SK-N-SH (cell line): ENCODE measurements around the gene ASIC1. TPM values are rescaled to one million over a fixed set of nuclear protein-coding genes. Genes with fewer than 3 reads are reported as not detected.
A peak's percentile ranks its signal among the peaks of the same experiment; 100 is the strongest.

Experiments used
- CTCF ChIA-PET: fragments of 300-600, 350-600 bp; formaldehyde crosslinking; extraction: SDS; loops from one replicate; lab custom pipeline; 2021; lab: Yijun Ruan, JAX
- POLR2A ChIA-PET: fragments of 350-600 bp; sonication (Branson Sonifier 250); formaldehyde crosslinking; extraction: SDS; loops from one replicate; lab custom pipeline; 2020; ENCODE audit warnings: antibody characterized with exemption, inconsistent platforms; lab: Yijun Ruan, JAX
- DNase-seq: peaks from one replicate; pipeline ENCODE4 v3.0.0; 2012
- H2AFZ ChIP-seq: fragments of 200-600 bp; sonication (generic); 2 replicates; pipeline ENCODE4 v1.8.1; 2016; ENCODE audit warnings: antibody characterized with exemption, mild to moderate bottlenecking, low read depth
- H3F3A ChIP-seq: fragments of 200-600 bp; sonication (generic); replicated peaks from 2 replicates; pipeline ENCODE3; 2016; ENCODE audit warnings: antibody characterized with exemption, mild to moderate bottlenecking; ENCODE audit not compliant: insufficient read depth
- H3K27ac ChIP-seq, 2 experiments: fragments of 200-500 bp in 1 of 2; fragments of 200-600 bp in 1 of 2; sonication (Bioruptor generic) in 1 of 2; sonication (generic), shearing (Covaris generic) in 1 of 2; 2 replicates each; pipeline versions ENCODE4 v1.5.1 to v1.6.1; 2014 to 2016; ENCODE audit warnings: low read depth in 2 of 2, inconsistent platforms in 1 of 2, low read length in 1 of 2, mild to moderate bottlenecking in 1 of 2, mixed read lengths in 1 of 2
- H3K27me3 ChIP-seq: fragments of 200-600 bp; sonication (generic), shearing (Covaris generic); 2 replicates; pipeline ENCODE4 v1.6.1; 2016; ENCODE audit warnings: mixed run types; ENCODE audit not compliant: insufficient read depth
- H3K36me3 ChIP-seq, 2 experiments: fragments of 200-500 bp in 1 of 2; fragments of 200-600 bp in 1 of 2; sonication (Bioruptor generic) in 1 of 2; sonication (generic) in 1 of 2; replicated peaks in 1 of 2; 2 replicates each; pipeline versions ENCODE3 to v1.5.1; 2014 to 2016; ENCODE audit warnings: low read length in 1 of 2, mild to moderate bottlenecking in 1 of 2; ENCODE audit not compliant: insufficient read depth in 2 of 2, control insufficient read depth in 1 of 2
- H3K4me1 ChIP-seq, 2 experiments: fragments of 200-500 bp in 1 of 2; fragments of 200-600 bp in 1 of 2; sonication (Bioruptor generic) in 1 of 2; sonication (generic), shearing (Covaris generic) in 1 of 2; 2 replicates each; pipeline versions ENCODE4 v1.5.1 to v1.6.1; 2014 to 2016; ENCODE audit warnings: low read depth in 1 of 2, low read length in 1 of 2, mixed run types in 1 of 2; ENCODE audit not compliant: insufficient read depth in 2 of 2, control insufficient read depth in 1 of 2
- H3K4me2 ChIP-seq: fragments of 200-600 bp; sonication (generic), shearing (Covaris generic); 2 replicates; pipeline ENCODE4 v1.6.1; 2017; ENCODE audit warnings: mixed run types
- H3K4me3 ChIP-seq, 2 experiments: fragments of 200-500 bp in 1 of 2; fragments of 200-600 bp in 1 of 2; sonication (Bioruptor generic) in 1 of 2; sonication (generic), shearing (Covaris generic) in 1 of 2; 2 replicates each; pipeline versions ENCODE4 v1.5.1 to v1.8.1; 2014 to 2016; ENCODE audit warnings: low read depth in 2 of 2, inconsistent platforms in 1 of 2, low read length in 1 of 2, mild to moderate bottlenecking in 1 of 2, mixed read lengths in 1 of 2, moderate library complexity in 1 of 2
- H3K79me2 ChIP-seq: fragments of 200-600 bp; sonication (generic); 2 replicates; pipeline ENCODE4 v1.8.1; 2017; ENCODE audit warnings: mild to moderate bottlenecking; ENCODE audit not compliant: insufficient read depth
- H3K9ac ChIP-seq: fragments of 200-600 bp; sonication (generic); 2 replicates; pipeline ENCODE4 v1.6.1; 2017; ENCODE audit warnings: mixed run types
- H3K9me2 ChIP-seq: fragments of 200-600 bp; sonication (generic); 2 replicates; pipeline ENCODE4 v1.6.1; 2017; ENCODE audit warnings: mixed run types
- H3K9me3 ChIP-seq: fragments of 200-600 bp; sonication (generic); 2 replicates; pipeline ENCODE4 v1.6.1; 2017; ENCODE audit warnings: mixed run types, mild to moderate bottlenecking, moderate library complexity
- H4K20me1 ChIP-seq: fragments of 200-600 bp; sonication (generic); 2 replicates; pipeline ENCODE4 v1.6.1; 2017; ENCODE audit warnings: mild to moderate bottlenecking, mixed run types; ENCODE audit not compliant: insufficient read depth
- CHD2 ChIP-seq: fragments of 150-350 bp; IDR thresholded peaks from 2 replicates; pipeline ENCODE4 v1.6.1; 2018; ENCODE audit warnings: low read length; ENCODE audit not compliant: partially characterized antibody
- FOSL2 ChIP-seq: IDR thresholded peaks from 2 replicates; pipeline ENCODE4 v1.4.0; 2012; ENCODE audit warnings: low read depth, mild to moderate bottlenecking, moderate library complexity, borderline replicate concordance
- FOXM1 ChIP-seq: IDR thresholded peaks from 2 replicates; pipeline ENCODE4 v1.4.0; 2012; ENCODE audit warnings: low read depth, mild to moderate bottlenecking
- GABPA ChIP-seq: IDR thresholded peaks from 2 replicates; pipeline ENCODE4 v1.4.0; 2012; ENCODE audit warnings: low read depth, mild to moderate bottlenecking
- GATA2 ChIP-seq: sonication (generic); formaldehyde crosslinking; IDR thresholded peaks from 2 replicates; pipeline ENCODE4 v1.5.0; 2020; ENCODE audit warnings: mild to moderate bottlenecking, missing genetic modification reagents
- JUND ChIP-seq: IDR thresholded peaks from 2 replicates; pipeline ENCODE4 v1.4.0; 2012
- NFIC ChIP-seq: IDR thresholded peaks from 2 replicates; pipeline ENCODE4 v1.4.0; 2012; ENCODE audit warnings: borderline replicate concordance
- NRF1 ChIP-seq: IDR thresholded peaks from 2 replicates; pipeline ENCODE4 v1.6.1; 2012; ENCODE audit warnings: low read depth, mild to moderate bottlenecking, low read length
- RAD21 ChIP-seq: IDR thresholded peaks from 2 replicates; pipeline ENCODE4 v1.6.1; 2012; ENCODE audit warnings: mild to moderate bottlenecking, low read length
- RCOR1 ChIP-seq: fragments of 150-350 bp; IDR thresholded peaks from 2 replicates; pipeline ENCODE4 v1.6.1; 2017; ENCODE audit warnings: antibody characterized with exemption, low read length
- RFX5 ChIP-seq: IDR thresholded peaks from 2 replicates; pipeline ENCODE4 v1.6.1; 2012; ENCODE audit warnings: mild to moderate bottlenecking, improper control_type of control experiment, low read length
- SMC3 ChIP-seq: IDR thresholded peaks from 2 replicates; pipeline ENCODE4 v1.6.1; 2012; ENCODE audit warnings: low read depth, low read length, improper control_type of control experiment
- TAF1 ChIP-seq: IDR thresholded peaks from 2 replicates; pipeline ENCODE4 v1.6.1; 2012; ENCODE audit warnings: low read depth, mild to moderate bottlenecking, low read length, moderate library complexity, borderline replicate concordance
- TCF12 ChIP-seq: IDR thresholded peaks from 2 replicates; pipeline ENCODE4 v1.4.0; 2012
- TEAD4 ChIP-seq: IDR thresholded peaks from 2 replicates; pipeline ENCODE4 v1.4.0; 2012; ENCODE audit warnings: mild to moderate bottlenecking, borderline replicate concordance; ENCODE audit not compliant: insufficient read depth
- YY1 ChIP-seq: IDR thresholded peaks from 2 replicates; pipeline ENCODE4 v1.4.0; 2012; ENCODE audit warnings: low read depth, mild to moderate bottlenecking
- WGBS: methylation state at CpG from one replicate; pipeline ENCODE4 v1.1.6; 2017; ENCODE audit warnings: low lambda C conversion rate; 5-methylcytosine and 5-hydroxymethylcytosine counted together
- polyA plus RNA-seq, 3 experiments: library from polyadenylated mRNA; depleted of rRNA; stranded (reverse); fragments of >200 nt; gene quantifications; 2 replicates each; pipeline ENCODE4 v1.2.3, GENCODE V29; 2012
- TF ChIP-seq, protein P1 (sequence below): fragments of 200-600 bp; sonication (generic); IDR thresholded peaks from 2 replicates; pipeline ENCODE4 v1.6.1; 2017; ENCODE audit warnings: antibody characterized with exemption, mild to moderate bottlenecking, moderate library complexity
- TF ChIP-seq, protein P2 (sequence below): fragments of 150-350 bp; IDR thresholded peaks from 2 replicates; pipeline ENCODE4 v1.6.1; 2016; ENCODE audit warnings: mild to moderate bottlenecking, low read depth, low read length
- TF ChIP-seq, protein P3 (sequence below): IDR thresholded peaks from 2 replicates; pipeline ENCODE4 v1.6.1; 2012; ENCODE audit warnings: mild to moderate bottlenecking, low read depth, low read length, moderate library complexity

Gene ASIC1
- polyA plus RNA-seq, 1 of the 3 experiments (the other 2 are of a cell fraction) = 28.4 TPM

DNA sequence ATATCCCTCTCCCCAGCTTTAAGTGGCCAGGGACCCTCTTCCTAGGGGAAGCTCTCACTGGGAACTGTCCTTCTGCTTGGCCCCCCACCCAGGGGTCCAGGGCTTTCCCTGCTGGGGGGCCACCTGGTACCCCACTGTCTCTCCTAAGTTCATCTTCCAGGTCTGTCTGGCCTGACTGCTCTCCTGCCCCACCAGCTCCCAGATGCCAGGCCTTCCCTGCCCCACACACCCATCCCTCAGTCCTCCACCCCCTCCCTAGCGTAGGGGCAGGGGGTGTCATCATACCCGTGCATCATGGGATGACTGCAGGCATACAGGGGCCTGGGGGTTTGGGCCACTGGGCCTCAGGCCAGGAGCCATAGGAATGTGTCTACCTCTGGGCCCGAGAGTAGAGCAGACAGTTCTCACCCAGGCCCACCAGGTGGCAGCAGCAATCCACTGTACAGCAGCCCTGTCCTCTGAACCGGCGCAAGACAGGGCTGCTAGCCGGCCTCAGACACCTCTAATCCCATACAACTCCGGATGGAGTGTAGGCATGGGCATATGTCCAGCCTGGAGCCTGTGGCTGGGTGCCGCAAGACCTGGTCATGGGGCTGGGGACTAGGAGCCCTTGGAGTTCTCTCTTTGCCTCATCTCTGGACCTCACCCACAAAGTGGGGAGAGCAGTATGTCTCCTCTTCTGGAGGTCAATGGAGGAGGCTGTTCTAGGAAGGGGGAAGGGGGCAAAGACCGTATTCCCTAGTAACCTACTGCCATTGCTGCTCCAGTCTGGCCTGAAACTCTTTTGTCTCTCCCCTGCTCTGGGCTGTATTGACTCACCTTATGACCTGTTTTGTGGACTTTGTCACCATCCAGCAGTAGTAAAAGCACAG, 17.8 kb downstream of the ASIC1 start:
- ChIA-PET POLR2A (no interaction called here), CTCF (interaction anchor here (0.6 to 37.6 kb wide), 37 partner anchors 8 to 1087 kb away, joined by 3 to 1401 read pairs (median 5); partner anchors contain the start of genes AQP5, AQP6, ASIC1 and CERS5)
- H2AFZ ChIP-seq = no peak overlapping the region
- WGBS = 18% methylated on average over 6 of the region's 9 CpGs
- H3K27ac ChIP-seq = no peak overlapping the region; a peak in 1 of 4 replicates
- no peaks in the 10 kb centered on the region for H3K9me2 ChIP-seq
- no peaks in the 10 kb centered on the region for H3F3A ChIP-seq
- no peak overlapping the region for H3K9ac ChIP-seq
- no peak overlapping the region; a peak in 1 of 4 replicates for H3K4me3 ChIP-seq
- no peaks in the 10 kb centered on the region for H3K36me3 ChIP-seq
- no peaks in the 10 kb centered on the region for H3K27me3 ChIP-seq
- no peaks in the 10 kb centered on the region for H4K20me1 ChIP-seq
- peaks cover 0 to 9% of the 10 kb centered on the region in 2 experiments; a peak in 1 of 4 replicates for H3K4me1 ChIP-seq
- no peaks in the 10 kb centered on the region for H3K79me2 ChIP-seq
- H3K4me2 ChIP-seq = no peak overlapping the region
- DNase-seq = peak; percentile 92
- no peaks in the 10 kb centered on the region for H3K9me3 ChIP-seq
- peak; percentile 92 for TF ChIP-seq RAD21
- peak; percentile 92 for TF ChIP-seq SMC3
- TF ChIP-seq CHD2 = peak; percentile 31
- TF ChIP-seq NRF1 = peak; percentile 13; the same call in 1 of the 2 replicates
- TF ChIP-seq NFIC = no peak
- TF ChIP-seq, protein P1, sequence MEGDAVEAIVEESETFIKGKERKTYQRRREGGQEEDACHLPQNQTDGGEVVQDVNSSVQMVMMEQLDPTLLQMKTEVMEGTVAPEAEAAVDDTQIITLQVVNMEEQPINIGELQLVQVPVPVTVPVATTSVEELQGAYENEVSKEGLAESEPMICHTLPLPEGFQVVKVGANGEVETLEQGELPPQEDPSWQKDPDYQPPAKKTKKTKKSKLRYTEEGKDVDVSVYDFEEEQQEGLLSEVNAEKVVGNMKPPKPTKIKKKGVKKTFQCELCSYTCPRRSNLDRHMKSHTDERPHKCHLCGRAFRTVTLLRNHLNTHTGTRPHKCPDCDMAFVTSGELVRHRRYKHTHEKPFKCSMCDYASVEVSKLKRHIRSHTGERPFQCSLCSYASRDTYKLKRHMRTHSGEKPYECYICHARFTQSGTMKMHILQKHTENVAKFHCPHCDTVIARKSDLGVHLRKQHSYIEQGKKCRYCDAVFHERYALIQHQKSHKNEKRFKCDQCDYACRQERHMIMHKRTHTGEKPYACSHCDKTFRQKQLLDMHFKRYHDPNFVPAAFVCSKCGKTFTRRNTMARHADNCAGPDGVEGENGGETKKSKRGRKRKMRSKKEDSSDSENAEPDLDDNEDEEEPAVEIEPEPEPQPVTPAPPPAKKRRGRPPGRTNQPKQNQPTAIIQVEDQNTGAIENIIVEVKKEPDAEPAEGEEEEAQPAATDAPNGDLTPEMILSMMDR = peak; percentile 86
- TF ChIP-seq YY1 = no peak
- TF ChIP-seq, all 33 proteins: peak for 5

DNA sequence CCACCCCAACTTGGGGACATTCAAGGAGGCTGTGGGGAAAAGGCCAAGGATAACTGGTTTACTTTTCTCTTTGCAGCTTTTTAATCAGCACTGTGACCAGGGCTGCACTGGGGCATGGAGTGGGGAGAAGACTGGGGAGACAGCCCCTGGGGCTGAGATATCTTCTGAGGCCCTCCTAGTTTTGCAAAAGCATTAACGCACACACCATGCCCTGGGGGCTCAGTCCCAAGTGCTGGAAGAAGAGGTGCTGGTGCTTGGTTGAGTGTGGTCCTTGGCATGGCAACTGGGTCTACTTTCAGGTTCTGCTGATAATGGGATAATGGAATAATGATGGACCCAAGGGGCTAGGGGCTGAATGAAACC, 18.4 kb downstream of the ASIC1 start:
- Histone ChIP-seq H3K9me2 (no peaks in the 10 kb centered on the region), H3K9ac (no peak overlapping the region), H3K27me3 (no peaks in the 10 kb centered on the region), H4K20me1 (no peaks in the 10 kb centered on the region), H3F3A (no peaks in the 10 kb centered on the region), H2AFZ (no peak overlapping the region), H3K4me1 (peaks cover 0 to 7% of the 10 kb centered on the region in 2 experiments; a peak in 1 of 4 replicates), H3K4me2 (no peak overlapping the region), H3K36me3 (no peaks in the 10 kb centered on the region), H3K9me3 (no peaks in the 10 kb centered on the region), H3K4me3 (no peak overlapping the region), H3K79me2 (no peaks in the 10 kb centered on the region), H3K27ac (no peak overlapping the region)
- 100% methylated on average over 1 of the region's 1 CpG for WGBS
- POLR2A ChIA-PET = no interaction called here
- no peak for DNase-seq
- CTCF ChIA-PET = interaction anchor here (1.1 to 37.6 kb wide), 10 partner anchors 9 to 1088 kb away, joined by 3 to 1401 read pairs (median 9); partner anchors contain the start of genes AQP5, AQP6, COX14 and SMARCD1
- no peak for TF ChIP-seq RFX5
- no peak for TF ChIP-seq RCOR1
- TF ChIP-seq NFIC = no peak
- no peak for TF ChIP-seq GABPA
- TF ChIP-seq GATA2 = no peak
- no peak for TF ChIP-seq TCF12
- TF ChIP-seq TEAD4 = no peak
- no peak for TF ChIP-seq TAF1
- TF ChIP-seq, protein P2, sequence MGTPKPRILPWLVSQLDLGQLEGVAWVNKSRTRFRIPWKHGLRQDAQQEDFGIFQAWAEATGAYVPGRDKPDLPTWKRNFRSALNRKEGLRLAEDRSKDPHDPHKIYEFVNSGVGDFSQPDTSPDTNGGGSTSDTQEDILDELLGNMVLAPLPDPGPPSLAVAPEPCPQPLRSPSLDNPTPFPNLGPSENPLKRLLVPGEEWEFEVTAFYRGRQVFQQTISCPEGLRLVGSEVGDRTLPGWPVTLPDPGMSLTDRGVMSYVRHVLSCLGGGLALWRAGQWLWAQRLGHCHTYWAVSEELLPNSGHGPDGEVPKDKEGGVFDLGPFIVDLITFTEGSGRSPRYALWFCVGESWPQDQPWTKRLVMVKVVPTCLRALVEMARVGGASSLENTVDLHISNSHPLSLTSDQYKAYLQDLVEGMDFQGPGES = no peak
- no peak for TF ChIP-seq FOSL2
- TF ChIP-seq JUND = no peak
- TF ChIP-seq, protein P3, sequence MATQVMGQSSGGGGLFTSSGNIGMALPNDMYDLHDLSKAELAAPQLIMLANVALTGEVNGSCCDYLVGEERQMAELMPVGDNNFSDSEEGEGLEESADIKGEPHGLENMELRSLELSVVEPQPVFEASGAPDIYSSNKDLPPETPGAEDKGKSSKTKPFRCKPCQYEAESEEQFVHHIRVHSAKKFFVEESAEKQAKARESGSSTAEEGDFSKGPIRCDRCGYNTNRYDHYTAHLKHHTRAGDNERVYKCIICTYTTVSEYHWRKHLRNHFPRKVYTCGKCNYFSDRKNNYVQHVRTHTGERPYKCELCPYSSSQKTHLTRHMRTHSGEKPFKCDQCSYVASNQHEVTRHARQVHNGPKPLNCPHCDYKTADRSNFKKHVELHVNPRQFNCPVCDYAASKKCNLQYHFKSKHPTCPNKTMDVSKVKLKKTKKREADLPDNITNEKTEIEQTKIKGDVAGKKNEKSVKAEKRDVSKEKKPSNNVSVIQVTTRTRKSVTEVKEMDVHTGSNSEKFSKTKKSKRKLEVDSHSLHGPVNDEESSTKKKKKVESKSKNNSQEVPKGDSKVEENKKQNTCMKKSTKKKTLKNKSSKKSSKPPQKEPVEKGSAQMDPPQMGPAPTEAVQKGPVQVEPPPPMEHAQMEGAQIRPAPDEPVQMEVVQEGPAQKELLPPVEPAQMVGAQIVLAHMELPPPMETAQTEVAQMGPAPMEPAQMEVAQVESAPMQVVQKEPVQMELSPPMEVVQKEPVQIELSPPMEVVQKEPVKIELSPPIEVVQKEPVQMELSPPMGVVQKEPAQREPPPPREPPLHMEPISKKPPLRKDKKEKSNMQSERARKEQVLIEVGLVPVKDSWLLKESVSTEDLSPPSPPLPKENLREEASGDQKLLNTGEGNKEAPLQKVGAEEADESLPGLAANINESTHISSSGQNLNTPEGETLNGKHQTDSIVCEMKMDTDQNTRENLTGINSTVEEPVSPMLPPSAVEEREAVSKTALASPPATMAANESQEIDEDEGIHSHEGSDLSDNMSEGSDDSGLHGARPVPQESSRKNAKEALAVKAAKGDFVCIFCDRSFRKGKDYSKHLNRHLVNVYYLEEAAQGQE = no peak
- no peak for TF ChIP-seq FOXM1
- no peak for TF ChIP-seq RAD21
